Measurements from ENCODE around the gene ZNF512.

The ZNF512 gene

DNA sequence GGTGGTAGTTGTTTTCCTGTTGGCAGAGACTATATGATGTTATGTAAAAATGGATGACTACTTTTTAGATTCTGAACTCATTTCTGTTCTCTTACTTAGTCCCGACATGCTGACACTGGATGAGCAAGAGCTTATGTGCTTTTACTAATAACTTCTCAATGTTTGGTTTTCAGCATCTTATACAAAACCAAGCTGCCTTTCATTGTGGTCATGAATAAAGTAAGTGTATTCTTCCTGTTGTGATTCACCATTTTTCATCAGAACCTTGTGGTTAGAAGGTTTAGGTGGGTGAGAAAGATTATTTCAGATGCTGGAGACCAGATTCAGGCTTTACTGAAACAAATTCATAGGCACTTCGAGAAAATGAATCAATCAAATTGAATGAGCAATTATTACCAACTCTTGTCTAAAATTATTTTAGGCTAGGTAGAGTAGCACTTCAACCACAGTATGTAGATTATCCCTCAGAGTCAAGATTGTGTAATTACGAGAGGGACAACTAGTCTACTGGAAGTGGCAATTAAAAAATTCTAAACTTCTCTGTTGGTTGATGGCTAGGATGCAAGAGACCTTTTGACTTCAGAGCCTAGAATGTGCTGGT is 55.3 kb downstream of the ZNF512 start:
- DNase-seq = no peak

DNA sequence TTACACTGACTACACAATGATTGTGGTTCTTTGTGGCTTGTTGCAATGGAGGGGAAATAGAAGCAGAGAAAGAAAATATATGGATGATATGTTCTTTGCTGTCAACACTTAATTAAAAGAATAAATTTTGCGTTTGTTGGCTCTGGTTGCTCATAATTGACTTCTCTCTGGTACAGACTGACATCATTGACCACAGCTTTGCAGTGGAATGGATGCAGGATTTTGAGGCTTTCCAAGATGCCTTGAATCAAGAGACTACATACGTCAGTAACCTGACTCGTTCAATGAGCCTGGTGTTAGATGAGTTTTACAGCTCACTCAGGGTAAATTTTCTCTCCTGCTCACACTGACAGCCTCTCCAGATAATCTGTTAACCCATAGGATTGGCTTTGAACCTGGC is 55.9 kb downstream of the ZNF512 start:
- no peak for DNase-seq

DNA sequence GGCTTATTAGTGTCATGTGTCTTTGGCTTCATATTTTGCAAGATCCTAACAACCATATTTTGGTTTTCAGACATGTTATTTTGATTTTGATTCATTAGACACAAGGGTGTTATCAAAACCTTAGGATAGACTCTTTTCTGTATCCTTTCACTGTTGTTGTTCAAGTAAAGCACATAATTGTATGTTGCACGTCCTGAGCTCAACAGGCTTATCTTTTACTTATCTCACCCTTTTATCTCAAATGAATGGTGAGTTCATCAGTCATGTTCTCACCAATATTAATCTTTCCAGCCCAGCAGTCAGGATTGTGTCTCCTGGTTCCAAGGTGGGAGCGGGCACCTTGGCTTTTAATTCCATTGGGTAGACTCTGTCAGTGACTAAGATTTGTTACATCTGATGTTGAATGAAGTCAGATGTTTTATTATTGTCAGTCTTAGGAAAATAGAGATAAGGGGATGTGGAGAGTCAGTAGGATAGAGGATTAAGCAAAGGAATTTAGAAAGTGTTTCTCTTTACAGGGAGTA is 57.9 kb downstream of the ZNF512 start:
- no peak for DNase-seq

DNA sequence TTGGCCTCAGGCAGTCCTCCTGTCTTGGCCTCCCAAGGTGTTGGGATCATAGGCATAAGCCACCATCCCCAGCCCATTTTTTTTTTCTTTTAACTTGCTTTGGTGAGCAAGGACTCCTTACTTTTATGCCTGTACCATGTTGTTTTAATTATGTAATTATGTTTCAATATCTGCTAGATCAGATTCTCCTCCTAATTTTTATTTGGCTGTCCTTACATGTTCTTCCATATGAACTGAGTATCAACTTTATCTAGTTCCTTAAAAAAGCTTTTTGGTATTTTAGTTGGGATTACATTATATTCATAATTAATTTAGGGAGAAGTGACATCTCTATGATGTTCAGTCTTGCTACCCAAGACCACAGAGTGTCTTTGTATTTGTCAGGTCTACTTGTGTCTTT is 62.4 kb downstream of the ZNF512 start:
- DNase-seq = no peak

DNA sequence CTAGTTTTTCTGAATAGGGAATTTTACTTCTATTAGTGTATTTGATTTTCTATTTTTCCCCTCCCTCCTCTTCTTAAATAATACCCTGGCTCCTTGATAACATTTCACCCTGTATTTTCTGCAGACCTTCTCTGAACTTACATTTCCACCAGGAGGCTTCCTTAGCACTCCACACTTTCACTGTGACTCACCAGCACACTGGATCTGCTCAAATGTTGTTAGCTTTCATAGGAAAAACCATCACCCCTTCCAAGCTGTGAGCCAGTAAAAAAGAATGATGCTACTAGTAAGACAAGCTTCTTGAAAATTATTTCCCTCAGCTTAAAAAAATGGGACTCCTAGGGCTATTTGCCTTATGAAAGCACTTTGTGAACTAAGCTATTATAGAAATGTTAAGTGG is 64.4 kb downstream of the ZNF512 start:
- no peak for DNase-seq

DNA sequence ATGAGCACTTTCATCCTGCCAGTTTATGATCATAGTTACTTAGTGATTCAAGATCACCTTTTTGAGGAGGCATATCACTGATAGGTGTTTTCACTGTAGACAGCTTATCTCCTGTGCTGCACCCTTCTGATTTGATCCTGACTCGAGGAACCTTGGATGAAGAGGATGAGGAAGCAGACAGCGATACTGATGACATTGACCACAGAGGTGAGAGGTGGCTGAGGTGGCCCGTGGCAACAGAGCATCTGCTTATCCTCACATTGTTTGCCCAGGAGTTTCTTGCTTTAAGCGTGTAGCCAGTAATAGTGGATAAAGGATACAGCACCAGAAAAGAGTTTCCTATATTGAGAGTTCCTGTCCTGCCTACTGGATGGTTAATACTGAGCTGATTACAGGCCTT is 64.9 kb downstream of the ZNF512 start:
- DNase-seq = no peak

DNA sequence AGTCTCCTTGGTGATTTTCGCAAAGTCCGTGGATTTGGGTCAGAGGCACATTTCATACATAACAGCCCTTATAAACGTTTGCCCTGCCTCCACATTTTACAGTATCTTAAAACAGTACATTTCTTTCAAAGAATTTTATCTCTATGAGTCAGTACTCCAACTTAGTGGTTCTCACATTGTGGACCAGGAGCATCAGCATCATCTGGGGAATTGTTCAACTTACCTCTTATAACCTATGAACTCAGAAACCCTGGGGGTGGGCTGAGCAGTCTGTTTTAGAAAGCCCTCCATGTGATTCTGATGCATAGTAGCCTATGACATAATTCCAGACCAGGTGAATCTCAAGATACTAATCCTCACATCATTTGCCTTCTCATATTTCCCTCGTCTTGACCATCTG is 68.2 kb downstream of the ZNF512 start:
- no peak for DNase-seq

DNA sequence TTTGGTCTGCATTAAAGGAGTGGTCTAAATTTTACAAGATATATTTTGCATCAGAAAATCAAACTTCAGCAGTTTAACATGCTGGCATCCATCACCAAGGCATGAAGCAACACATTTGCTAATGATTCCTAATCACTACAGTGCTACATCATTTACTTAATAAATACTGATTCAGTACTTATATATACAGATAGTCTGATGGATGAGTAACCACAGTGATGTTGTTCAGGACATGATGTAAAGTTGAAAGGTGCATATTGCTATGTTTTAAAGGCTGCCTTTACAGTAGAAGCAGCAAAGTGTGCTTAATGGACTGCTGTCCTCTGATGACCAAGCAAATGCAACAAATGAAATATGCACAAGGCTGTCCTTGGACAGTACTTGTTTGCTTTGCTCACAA is 69.5 kb downstream of the ZNF512 start:
- DNase-seq = no peak

DNA sequence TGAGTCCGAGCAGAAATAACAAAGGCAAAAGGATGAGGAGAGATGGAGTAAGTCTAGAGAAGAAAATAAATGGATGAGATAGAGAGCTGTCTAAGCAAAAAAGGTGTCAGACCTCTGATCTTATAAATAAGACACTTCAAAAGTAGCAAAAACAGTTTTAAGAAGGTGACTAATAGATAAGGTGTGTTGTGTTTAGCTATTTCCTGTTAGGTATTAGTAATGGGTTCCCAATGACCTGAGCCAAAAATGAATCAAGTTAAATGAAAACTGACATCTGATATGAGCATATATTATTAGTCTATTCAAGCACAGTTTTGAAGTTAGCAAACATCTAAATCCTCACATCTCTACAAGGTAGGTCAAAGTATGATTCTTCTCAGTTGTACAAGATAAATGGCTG is 69.9 kb downstream of the ZNF512 start:
- no peak for DNase-seq

DNA sequence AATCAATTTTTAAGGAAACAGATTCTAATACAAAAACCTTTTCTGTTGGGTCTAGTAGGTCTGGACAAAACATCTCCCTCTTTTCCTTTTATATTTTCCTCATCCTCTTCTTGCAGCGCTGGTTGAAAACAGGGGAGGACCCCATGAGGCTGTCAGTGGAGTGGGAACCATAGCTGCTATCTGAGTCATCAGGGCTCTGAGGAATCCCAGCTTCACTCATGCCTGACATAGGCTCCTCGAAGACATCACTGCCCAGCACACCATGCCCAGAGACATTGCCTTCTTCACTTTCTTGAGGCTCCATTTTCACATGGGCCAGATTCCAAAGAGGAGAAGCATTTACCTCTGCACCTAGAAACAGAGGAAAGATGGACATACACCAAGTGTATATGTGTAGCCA is 70.6 kb downstream of the ZNF512 start:
- DNase-seq = no peak

DNA sequence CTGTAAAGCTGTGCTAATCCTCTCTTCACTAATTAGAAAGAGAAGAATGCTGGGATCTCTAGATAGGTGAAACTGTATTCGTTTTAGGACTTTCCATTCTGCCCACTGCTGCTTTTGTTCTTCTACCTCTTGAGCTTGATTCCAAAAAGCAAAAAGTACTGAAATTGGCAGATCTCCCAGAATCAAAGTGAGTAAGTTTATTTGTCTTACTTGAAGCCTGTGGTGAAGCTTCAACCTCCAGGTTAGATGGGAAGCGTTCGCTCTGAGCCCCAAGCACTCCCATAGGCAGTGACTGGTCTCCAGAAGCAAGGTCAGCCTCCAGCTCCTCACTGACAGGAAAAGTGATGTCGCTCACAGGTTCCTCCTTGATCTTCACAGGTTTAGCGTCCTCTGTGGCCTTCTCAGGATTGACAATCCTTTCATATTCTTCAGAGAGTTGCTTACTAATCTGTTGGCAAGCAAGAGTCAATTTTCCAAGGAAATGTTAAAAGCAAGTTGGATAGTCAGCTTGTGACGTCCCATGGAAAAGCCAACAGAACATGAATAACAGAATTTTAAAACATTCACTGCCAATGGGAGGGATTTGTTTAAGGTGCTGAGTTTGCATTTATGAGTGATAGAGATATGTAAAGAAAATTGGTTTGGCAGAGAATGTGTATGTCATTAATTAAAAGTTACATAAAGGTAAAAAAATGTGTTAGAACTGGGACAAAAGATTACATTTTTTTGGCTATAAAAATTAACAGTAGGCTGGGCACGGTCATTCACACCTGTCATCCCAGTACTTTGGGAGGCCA is 72.5 kb downstream of the ZNF512 start:
- DNase-seq = no peak

DNA sequence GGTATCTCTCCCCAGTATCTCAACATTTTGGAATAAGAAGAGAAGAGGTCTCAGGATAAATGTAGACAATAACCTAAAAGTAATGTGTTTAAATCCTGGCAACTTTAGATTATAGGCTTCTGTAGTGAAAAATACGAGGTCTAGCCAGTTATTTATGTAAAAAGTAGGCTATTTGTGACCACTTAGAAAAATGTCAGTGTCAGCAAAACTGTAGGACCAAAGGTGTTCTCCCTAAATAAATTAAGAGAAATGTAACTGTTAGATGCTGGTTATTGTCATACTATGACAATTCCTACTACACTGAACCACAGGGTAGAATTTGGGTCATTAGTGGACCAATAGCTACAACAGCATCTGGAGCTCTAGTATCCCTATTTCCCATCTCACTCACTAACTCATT is 78.5 kb downstream of the ZNF512 start:
- no peak for DNase-seq

DNA sequence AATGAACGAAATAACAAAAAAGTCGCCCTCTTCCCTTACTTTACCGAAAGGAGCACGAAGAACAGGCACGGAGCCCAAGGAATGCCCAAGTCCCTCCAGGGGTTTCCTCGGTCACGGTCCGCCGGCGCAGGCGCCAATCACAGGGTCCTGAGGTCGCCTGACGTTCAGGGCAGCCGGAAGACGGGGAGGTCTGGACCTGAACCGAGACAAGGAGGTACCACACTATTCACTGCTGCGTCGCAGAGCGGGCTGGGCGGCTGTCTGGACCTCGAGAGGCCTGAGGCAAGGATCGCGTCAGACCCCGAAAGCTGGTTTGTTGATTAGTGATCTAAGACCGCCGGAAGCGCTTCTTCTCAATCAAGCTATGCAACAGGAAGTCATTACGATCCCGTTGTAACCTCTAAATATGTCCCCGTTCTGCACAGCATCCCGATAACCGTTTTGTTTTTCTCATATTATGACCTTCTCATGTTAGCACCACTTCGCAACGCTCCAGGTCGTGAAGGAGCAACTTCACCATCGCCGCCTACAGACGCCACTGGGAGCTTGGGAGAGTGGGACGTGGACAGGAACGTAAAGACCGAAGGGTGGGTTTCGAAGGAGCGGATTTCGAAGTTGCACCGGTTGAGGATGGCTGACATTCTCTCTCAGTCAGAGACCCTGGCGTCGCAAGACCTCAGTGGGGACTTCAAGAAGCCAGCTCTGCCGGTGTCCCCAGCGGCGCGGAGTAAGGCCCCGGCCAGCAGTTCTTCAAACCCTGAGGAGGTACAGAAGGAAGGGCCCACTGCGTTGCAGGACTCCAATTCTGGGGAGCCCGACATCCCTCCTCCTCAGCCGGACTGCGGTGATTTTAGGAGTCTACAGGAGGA is 80.7 kb downstream of the ZNF512 start, which contains the start of the genes SLC4A1AP and SUPT7L:
Gene SLC4A1AP (plus strand): TSS at position 605 of the 869 bp plus-strand sequence. CDS start 26 bp downstream, at position 631.
Gene SUPT7L (minus strand): TSS at position 330 of the 869 bp plus-strand sequence. CDS start 1,422 bp downstream, outside the sequence.
- peak; percentile 79 for DNase-seq

DNA sequence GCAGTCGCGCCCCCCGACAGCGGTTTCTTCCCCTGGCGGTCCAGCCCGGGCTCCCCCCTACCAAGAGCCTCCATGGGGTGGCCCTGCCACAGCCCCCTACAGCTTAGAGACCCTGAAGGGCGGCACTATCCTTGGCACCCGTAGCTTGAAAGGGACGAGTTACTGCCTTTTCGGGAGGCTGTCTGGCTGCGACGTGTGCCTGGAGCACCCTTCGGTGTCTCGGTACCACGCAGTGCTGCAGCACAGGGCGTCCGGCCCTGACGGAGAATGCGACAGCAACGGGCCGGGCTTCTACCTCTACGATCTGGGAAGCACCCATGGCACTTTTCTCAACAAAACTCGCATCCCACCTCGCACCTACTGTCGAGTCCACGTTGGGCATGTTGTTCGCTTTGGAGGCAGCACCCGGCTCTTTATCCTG is 81.3 kb downstream of the ZNF512 start:
- DNase-seq = no peak

DNA sequence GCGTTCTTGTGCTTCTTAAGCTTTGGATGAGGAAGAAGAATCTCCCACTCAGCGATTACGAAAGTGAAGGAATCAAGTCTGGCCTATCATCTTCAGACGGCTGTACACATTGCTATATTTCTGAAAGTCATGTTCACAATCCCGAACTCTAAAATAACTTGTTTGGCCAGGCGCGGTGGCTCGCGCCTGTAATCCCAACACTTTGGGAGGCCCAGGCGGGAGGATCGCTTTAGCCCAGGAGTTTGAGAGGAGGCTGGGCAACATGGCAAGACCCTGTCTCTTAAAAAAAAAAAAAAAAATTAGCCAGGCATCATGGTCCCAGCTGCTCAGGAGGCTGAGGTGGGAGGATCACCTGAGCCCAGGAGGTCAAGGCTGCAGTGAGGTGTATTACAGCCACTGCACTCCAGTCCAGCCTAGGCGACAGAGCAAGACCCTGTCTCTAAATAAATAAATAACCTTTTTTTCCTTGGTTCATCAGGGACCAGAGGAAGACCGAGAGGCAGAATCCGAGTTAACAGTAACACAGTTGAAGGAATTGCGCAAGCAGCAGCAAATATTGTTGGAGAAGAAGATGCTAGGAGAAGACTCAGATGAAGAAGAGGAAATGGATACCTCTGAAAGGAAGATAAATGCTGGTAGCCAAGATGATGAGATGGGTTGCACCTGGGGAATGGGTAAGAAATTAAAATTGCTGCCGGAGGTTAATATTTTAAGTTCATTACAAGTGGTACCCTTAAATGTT is 82.0 kb downstream of the ZNF512 start:
- DNase-seq = no peak

DNA sequence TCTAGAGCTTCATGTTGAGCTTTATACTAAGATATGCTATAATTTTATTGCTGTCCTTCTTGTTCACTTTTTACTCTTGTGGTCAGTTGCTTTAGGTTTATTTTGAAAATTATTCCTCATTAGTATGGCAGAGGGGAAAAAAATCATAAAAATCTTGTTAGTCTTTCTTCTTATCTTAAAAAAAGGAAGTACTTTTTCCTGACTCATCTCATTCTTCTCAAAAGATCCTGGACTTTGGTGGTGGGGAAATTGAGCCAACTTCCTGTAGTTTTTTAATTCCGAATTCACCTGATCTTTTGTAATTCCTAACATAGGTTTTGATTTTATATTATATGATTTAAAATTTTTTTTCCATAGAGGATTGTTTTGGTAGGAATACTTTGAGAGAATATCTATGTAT is 84.6 kb downstream of the ZNF512 start:
- no peak for DNase-seq

DNA sequence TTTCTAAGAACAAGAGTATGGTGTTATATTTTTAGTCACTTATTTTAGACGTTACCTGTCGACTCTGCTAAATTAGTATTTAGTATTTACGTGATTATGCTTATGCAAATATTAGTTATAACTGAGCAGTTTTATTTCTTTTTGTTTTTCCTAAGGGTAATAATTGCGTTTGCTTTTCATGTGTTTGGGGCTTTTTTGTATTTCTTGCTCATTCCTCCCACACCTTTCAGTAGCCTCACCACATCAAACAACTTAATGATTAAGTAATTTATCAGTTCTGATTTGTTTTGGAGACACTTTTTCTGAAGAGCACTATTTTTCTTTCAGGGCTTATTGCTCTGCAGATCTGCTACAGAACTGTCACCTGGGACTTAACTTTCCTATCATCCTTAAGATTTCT is 88.4 kb downstream of the ZNF512 start:
- DNase-seq = no peak
